GM12874 (cell line): Measurements from ENCODE around the gene BRSK2.

Experiments used
- TF ChIP-seq, protein P1 (sequence below): IDR thresholded peaks from 2 replicates; pipeline ENCODE4 v1.5.1; 2011; ENCODE audit warnings: low read depth, mild to moderate bottlenecking, control low read depth, low read length, moderate library complexity; ENCODE audit not compliant: insufficient read depth

The BRSK2 gene

DNA sequence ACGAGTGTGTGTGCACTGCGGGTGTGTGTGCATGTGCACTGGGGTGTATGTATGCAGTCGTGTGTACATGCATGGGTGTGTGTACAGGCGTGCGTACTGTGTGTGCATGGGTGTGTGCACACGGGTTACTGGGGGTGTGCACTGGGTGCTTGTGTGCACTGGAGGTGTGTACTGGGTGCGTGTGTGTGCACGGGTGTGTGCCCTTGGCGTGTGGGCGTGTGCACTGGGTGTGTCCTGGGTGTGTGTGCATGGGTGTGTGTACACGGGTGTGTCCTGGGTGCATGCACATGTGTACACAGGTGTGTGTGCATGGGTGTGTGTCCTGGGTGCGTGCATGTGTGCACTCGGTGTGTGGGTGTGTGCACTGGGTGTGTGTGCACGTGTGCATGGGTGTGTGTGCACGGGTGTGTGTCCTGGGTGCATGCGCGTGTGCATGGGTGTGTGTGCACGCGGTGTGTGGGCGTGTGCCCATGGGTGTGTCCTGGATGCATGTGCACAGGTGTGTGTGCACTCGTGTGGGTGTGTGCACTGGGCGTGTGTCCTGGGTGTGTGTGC lies 39.1 kb downstream of the BRSK2 start:
- TF ChIP-seq, protein P1, sequence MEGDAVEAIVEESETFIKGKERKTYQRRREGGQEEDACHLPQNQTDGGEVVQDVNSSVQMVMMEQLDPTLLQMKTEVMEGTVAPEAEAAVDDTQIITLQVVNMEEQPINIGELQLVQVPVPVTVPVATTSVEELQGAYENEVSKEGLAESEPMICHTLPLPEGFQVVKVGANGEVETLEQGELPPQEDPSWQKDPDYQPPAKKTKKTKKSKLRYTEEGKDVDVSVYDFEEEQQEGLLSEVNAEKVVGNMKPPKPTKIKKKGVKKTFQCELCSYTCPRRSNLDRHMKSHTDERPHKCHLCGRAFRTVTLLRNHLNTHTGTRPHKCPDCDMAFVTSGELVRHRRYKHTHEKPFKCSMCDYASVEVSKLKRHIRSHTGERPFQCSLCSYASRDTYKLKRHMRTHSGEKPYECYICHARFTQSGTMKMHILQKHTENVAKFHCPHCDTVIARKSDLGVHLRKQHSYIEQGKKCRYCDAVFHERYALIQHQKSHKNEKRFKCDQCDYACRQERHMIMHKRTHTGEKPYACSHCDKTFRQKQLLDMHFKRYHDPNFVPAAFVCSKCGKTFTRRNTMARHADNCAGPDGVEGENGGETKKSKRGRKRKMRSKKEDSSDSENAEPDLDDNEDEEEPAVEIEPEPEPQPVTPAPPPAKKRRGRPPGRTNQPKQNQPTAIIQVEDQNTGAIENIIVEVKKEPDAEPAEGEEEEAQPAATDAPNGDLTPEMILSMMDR = no peak

DNA sequence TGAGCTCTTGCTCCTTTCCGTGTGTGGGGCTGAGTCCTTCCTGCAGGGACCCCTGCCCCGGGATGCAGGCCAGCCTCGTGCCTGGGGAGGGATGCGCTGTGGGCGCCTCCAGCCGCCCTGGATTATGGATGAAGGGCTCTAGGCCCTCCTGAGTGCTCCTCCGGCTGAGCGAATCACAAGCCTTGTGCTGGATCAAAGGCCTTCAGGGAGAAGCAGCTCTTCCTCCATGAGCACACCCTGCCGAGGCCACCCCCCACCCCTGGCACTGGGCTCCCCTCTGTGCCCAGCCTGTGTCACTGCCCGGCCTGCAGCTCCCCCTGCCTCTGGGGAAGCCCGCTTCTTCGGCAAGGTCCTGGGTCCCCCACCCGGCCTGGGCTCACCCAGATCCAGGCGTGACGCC lies 43.8 kb downstream of the BRSK2 start:
- TF ChIP-seq, protein P1 = no peak

DNA sequence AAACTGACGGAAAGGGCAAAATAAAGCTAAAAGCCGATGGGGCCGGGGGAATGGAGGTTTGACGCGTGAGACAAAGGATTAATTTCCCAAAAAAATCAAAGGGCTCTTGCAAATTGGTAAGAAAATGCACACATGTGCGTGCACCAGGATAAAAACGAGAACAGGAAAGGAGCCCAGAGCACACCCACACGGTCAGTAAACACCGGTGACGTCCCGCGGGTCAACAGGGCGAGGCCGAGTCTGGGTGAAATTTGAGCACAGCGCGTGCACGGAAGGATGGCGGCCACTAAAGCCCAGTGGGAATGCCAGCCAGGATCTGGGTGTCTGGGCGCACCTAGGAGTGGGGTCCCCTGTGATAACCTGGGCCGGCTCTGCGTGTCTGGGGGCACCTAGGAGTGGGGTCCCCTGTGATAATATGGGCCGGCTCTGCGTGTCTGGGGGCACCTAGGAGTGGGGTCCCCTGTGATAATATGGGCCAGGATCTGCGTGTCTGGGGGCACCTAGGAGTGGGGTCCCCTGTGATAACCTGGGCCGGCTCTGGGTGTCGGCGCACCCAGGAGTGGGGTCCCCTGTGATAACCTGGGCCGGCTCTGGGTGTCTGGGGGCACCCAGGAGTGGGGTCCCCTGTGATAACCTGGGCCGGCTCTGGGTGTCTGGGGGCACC lies 44.4 kb downstream of the BRSK2 start:
- TF ChIP-seq, protein P1 = no peak

DNA sequence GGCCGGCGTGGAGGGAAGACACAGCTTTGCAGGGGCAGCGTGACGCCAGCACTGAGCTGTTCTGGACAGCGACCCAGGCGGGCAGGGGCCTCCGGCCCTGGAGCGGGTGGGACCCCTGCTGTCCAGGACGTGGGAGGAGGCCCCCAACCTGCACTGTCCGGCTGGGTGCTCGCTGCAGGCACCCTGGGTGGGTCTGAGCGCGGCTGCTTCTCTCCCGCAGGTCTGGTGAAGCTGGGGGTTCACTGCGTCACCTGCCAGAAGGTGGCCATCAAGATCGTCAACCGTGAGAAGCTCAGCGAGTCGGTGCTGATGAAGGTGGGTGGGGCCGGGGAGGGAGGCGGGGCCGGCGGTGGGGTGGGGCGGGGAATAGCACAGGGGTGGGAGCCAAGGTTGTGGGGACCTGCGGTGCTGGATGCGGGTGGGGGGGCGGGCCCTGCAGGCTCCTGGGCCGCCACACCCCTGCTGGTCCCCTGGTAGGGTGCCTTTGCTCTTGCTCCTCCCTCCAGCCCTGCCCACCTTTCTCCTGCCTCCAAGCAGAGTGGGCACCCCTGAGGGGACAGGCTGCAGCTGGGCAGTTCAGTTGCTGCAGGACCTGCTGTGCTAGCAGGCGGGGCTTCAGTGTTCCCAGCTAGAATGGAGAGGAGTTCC lies 46.2 kb downstream of the BRSK2 start:
- TF ChIP-seq, protein P1 = no peak

DNA sequence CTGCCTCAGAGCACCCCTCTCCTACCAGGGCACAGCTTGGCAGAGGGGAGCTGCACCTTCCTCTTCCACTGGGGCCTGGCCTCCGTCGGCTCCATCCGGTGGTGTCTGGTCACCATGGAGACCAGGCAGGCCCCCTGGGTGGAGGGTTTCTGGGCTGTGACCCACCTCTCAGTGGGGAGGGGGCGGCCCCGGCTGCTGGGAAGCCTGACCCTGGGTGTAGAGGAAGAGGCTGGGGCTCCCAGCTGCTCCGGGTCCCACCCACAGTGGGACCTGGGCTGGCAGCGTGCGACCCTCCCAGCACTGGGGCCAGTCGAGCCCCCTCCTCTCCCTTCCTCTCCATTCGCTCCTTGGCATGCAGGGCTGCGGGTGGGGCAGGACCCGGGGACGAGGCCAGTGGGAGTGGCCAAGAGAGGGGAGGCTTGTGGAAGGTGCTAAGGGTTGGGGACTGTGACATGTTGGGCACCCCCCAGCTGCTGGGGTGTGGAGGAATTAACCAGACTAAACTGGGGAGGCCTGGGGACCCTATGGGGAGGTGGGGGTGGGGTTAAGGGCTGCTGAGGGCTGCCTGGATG lies 46.8 kb downstream of the BRSK2 start:
- TF ChIP-seq, protein P1 = no peak

DNA sequence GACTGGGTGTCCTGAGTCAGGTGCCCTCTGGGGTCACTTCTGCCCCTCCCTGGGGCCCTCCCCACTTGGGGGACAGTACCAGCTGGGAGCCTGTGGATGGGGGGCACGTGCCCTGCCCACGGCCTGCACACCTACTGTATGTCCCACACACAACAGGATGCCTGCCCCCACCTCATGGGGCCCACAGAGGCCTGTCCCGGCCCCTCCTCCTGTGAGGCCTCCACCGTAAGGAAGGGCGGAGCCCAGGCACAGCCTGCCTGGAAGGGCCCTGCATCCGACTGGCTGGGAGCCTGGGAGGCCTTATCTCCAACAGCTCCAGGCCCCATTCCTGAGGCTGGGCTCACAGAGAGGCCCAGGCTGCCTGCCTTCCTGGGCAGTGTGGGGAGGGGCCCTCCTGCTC lies 47.8 kb downstream of the BRSK2 start:
- TF ChIP-seq, protein P1 = no peak

DNA sequence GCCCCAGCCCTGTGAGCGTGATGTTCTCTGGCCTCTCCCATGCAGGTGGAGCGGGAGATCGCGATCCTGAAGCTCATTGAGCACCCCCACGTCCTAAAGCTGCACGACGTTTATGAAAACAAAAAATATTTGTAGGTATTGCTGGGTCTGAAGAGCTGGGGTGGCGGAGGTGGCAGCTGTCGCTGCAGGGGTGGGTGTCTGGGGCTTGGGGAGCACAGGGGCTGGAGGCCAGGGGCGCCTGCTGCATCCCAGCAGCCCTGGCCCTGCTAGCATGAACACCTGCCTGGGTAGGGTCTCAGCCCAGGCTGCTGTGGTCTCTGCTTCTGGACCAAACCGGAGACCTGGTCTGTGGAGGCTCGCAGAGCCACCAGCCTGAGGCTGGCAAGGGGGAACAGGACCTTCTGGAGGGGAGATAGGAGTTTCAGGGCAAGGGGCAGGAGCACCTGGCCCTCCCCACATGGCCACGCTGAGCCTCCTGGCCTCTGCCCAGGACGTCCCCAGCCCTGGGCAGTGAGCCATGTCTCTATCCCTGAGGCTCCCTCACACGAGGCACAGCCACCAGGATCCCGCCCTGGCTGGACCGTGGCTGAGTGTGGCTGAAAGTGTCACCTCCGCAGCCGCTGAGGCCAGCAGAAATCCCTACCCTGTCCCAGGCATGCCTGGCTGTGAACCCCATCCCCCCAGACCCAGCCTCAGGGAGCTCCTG lies 48.7 kb downstream of the BRSK2 start:
- TF ChIP-seq, protein P1 = no peak
